Suppressor macrophage treated with lipopolysaccharide for 4 hours (primary cell): Measurements from ENCODE around the gene CTSW.

Experiments
- DNase-seq: peaks from one replicate; pipeline ENCODE4 v3.0.0-alpha.2; 2020

Gene CTSW

GRCh38 chr11:65906602-65907001 lies 27.0 kb downstream of the CTSW start:
- DNase-seq: no peak

- no peak for DNase-seq
Observed at GRCh38 chr11:65907878-65908277, 28.2 kb downstream of the CTSW start.

- peak; percentile 32 for DNase-seq
Observed at GRCh38 chr11:65911682-65912568, 32.3 kb downstream of the CTSW start.

DNA sequence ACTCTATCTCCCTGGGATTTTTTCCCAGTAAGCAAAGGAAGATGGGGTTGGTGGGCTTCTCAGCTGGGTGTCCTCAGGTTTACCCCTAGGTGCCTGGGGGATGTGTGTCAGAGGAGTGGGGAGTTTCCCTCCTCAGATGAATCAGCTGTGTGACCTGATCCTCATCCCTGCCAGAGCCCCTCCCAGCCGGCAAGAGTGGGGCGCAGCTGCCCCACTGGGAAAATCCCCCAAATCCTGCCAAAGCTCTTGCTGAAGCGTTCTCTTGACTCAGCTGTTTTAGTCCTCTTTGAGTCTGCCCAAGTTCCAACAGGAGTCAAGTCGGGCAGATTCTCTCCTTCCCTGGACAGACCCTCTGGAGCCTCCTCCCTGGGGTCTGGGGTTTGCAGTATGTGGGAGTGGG lies 33.2 kb downstream of the CTSW start:
- no peak for DNase-seq

DNA sequence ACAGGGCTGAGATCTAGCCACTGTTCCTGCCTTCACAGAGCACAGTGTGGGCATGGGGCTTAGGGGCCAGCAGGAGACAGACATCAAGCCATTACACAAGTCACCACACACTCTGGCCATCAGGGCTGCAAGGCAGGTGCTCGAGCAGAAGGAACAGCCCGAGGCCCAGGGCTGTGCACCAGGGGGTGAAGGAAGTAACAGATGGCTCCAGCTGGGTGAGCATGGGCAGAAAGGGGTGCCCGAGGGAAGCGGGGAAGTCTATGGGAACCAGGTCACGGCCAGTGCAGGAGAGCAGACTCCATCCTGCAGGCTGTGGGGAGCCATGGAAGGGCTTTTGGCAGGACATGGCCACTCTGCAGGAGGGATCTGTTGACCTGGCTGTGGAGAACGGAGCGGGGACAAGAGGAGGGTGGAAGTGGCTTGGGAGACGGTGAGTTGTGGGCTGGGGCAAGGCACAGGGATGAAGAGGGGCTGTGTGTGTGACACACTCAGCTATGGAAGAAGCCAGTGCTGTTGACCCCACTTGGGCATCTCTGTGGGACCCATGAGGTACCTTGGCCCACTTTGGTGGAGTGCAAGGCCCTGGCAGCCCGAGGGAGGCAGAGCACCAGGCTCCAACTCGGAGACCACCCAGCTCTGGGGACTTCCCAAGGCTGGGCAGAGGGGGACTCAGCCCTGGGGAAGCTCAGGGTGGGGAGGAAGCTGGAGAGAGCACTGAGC lies 35.6 kb downstream of the CTSW start:
- no peak for DNase-seq

GRCh38 chr11:65915821-65916251 lies 36.2 kb downstream of the CTSW start:
- peak; percentile 64 for DNase-seq

GRCh38 chr11:65916391-65916790 lies 36.8 kb downstream of the CTSW start:
- no peak for DNase-seq

GRCh38 chr11:65917077-65917433 lies 37.4 kb downstream of the CTSW start:
- DNase-seq: no peak

GRCh38 chr11:65917434-65918210 lies 38.0 kb downstream of the CTSW start:
- DNase-seq: no peak

DNA sequence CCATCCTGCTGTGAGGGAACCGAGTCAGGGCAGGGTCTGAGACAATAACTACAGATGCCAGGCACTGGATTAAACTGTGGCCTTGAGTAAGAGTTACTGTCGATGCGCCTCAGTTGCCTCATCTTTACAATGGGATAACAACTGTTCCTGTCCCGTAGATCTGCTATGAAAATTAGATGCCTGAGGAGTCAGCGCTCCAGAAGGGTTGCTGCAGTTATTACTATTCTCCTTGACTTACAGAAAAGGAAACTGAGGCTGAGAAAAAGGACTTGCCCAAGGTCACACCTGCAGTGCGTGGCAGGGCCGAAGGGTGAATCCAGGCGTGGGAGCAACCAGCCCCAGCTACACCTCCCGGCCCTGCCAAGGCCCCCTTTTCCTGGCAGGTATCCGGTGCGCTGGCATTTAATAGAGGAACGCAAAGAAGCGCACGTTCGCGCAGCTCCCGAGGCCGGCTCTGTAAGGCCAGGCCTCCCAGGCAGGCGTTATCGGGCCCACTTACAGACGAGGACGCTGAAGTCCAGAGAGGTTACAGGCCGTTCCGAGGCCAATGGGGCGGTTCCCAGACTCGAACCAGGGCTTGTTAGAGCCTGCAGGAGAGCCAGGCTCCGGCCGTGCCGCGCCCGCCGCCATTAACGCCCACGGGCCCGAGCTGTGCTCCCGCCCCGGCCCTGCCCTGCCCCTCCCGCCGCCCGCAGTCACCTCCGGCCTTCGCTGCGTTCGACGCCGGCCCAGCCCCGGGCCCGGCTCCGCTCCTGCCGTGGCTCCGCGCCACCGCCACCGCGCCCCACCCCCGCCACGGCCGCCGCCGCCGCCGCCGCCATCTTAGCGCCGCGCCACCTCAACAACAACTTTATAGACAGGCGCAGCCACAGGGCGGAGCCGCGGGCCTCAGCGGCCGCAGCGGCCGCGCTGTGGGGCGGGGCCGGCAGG lies 38.8 kb downstream of the CTSW start, which contains the start of gene C11orf68:
Gene C11orf68, minus strand, starts transcription at position 852 of the 930 bp plus-strand sequence. Its CDS starts 31 bp downstream, at position 821.
- no peak for DNase-seq

DNA sequence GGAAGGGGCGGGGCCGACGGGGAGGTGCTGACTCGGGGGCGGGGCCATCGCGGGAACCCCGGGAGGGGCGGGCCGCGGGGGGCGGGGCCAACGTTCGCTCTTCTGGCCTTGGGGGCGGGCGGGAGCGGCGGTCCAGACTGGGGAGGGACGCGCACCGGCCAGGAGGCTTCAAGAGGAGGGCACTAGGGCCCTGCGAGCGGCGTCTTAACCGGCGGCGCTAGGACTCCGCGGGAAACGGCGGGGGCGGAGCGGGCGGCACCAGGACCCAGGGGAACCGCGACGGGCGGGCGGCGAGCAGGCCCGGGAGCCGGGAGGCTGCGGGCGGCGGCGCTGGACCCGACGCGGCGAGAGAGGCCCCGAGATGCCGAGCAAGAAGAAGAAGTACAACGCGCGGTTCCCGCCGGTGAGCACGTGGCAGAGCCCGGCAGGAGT lies 39.5 kb downstream of the CTSW start, which contains the start of gene DRAP1:
Gene DRAP1, plus strand, starts transcription at position 286 of the 432 bp plus-strand sequence. Its CDS starts 76 bp downstream, at position 362.
- peak; percentile 100 for DNase-seq

GRCh38 chr11:65919573-65920371 lies 40.1 kb downstream of the CTSW start:
- DNase-seq: no peak

DNA sequence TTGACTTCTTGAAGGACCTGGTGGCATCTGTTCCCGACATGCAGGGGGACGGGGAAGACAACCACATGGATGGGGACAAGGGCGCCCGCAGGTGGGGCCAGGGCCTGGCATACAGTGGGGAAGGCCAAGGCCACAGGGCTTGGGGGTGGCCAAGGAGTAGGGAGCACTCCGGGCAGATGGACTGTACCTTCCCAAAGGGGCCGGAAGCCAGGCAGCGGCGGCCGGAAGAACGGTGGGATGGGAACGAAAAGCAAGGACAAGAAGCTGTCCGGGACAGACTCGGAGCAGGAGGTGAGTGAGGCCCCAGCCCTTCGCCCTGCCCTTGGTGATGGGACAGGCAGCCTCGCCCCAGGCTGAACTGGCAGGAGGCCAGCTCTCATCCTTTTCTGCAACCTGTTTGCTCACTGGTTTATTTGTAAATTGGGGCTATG lies 40.8 kb downstream of the CTSW start:
- DNase-seq: no peak

DNA sequence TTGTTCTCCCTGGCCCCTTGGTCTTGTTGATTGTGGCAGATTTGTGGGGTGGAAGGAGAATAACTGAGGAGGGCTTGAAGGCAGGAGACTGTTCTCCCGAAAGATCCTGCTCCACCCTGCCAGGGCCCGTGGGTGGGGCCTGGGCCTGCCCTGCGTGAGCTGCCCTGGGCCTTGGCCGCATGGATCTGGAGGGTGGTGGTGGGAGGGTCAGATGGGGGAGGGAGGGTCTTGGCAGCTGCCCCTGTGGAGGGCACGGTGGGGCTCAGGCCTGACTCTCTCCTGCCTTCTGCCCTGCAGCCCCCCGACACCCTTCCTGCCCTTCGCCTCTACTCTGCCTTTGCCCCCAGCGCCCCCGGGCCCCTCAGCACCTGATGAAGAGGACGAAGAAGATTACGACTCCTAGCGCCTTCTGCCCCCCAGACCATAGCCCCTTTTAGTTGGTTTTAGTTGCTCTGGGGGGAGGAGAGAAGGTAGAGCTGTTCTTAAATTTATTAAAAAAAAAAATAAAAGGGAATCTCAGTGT lies 41.5 kb downstream of the CTSW start:
- DNase-seq: no peak

DNA sequence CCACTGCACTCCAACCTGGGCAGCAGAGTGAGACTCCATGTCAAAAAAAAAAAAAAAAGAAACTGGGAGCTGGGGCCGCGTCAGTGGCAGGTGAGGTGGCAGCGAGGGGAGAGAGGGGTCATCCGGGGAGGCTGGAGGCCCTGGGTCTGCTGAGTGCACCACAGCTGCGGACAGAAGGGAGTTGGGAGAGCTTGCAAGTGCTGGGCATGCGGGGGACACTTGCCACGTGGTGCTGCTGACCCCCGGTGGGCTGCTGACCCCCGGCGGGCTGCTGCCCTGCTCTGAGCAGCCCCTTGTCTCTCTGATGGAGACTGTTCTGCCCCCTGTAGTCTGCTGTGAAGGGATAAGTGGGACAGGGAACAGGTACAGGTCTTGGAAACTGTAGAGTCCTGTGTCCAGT lies 42.2 kb downstream of the CTSW start:
- no peak for DNase-seq

GRCh38 chr11:65922565-65922964 lies 42.9 kb downstream of the CTSW start:
- DNase-seq: no peak

- DNase-seq: no peak
Observed at GRCh38 chr11:65925397-65925796, 45.8 kb downstream of the CTSW start.

DNA sequence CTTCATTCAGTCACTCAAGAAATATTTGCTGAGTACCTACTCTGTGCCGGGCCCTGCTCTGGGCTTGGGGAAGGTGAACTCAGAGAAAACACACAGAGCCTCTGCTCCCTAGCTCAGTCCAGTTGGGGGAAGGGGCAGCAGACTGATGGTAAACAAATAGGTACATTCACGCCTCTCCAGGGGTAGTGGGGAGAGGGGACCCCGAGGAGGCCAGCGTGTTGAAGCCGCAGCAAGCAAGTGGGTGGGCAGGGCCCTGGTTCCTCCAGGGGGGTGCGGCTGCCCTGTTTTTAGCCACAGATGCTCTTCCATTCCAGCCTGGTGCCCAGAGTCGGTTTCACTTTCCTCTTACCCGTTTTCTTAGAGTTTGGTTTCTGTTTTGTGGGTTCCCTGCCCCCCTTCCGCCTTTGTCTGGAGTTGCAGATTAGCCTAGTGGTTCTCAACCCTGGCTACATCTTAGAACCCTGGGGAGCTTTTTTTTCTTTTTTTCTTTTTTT lies 48.3 kb downstream of the CTSW start:
- DNase-seq: peak; percentile 92

DNA sequence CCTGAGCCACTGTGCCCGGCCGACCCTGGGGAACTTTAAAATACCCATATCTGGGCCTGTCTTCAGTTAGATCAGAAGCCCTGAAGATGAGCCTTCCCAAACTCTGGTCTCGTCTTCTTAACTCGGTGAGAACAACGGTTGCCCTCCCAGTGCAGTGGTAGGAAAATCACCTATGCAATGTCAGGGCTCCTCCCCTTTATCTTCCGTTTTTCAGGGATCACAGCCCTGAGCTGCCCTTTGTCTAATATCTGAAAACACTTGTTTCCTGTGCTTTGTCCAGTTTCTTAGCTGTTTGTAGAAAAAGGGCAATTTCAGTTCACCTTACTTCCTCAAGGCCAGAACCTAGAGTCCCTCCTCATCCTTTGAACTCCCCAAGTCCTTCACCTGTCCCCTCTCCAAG lies 49.0 kb downstream of the CTSW start:
- DNase-seq: no peak

- no peak for DNase-seq
Observed at GRCh38 chr11:65931773-65932557, 52.3 kb downstream of the CTSW start.
